Neural crest cell (in vitro differentiated cells): Measurements from ENCODE around the gene WDR33. TPM values are rescaled to one million over a fixed set of nuclear protein-coding genes. Genes with fewer than 3 reads are reported as not detected.

ENCODE experiments used
- DNase-seq: peaks from one replicate; pipeline ENCODE4 v3.0.0; 2021; ENCODE audit warnings: low read depth, mixed read lengths, low spot score
- H3K27ac Mint-ChIP-seq: one replicate; pipeline ENCODE4 v1.8.0; 2021; ENCODE audit warnings: mild to moderate bottlenecking, mixed read lengths; ENCODE audit not compliant: unreplicated experiment
- H3K27me3 Mint-ChIP-seq: 2 replicates; pipeline ENCODE4 v1.8.0; 2021; ENCODE audit warnings: low read depth, mild to moderate bottlenecking, mixed read lengths
- H3K36me3 Mint-ChIP-seq: 2 replicates; pipeline ENCODE4 v1.8.0; 2021; ENCODE audit warnings: low read depth, mild to moderate bottlenecking, mixed read lengths
- H3K4me1 Mint-ChIP-seq: 2 replicates; pipeline ENCODE4 v1.8.0; 2021; ENCODE audit warnings: mixed read lengths
- H3K4me3 Mint-ChIP-seq: one replicate; pipeline ENCODE4 v1.8.0; 2021; ENCODE audit warnings: mild to moderate bottlenecking, mixed read lengths
- H3K9me3 Mint-ChIP-seq: 2 replicates; pipeline ENCODE4 v1.8.0; 2021; ENCODE audit warnings: mixed read lengths
- long read RNA-seq: library from polyadenylated mRNA; unstranded; transcript quantifications from one replicate; pipeline ENCODE4 v2.0.0, GENCODE V29; 2020
- total RNA-seq: library from RNA; stranded (reverse); gene quantifications from 2 replicates; pipeline ENCODE4 v1.2.1, GENCODE V29; 2021
- TF ChIP-seq, protein P1 (sequence below): fragments of 200-600 bp; sonication (generic); conservative IDR thresholded peaks from 2 replicates; pipeline ENCODE4 v1.5.0; 2021; ENCODE audit warnings: antibody characterized with exemption, mild to moderate bottlenecking

The WDR33 gene
- 72.4 and 80.5 TPM in 2 replicates for total RNA-seq
- long read RNA-seq, full-length matches to known transcripts: 39 of 222 reads
- long read RNA-seq, partial matches to known transcripts: 156 of 222 reads
- long read RNA-seq, other reads (novel, unspliced or antisense): 27 of 222 reads

GRCh38 chr2:127810619-127811396 lies at the start of gene WDR33:
WDR33 (minus strand) TSS chr2:127811171; CDS start chr2:127770981, 40,190 bp downstream.
- Mint-ChIP-seq H3K36me3 (peaks cover 9% of the 10 kb centered on the region), H3K4me3 (peak within 1 kb of the TSS; percentile 97), H3K4me1 (peaks cover 40% of the 10 kb centered on the region), H3K9me3 (no peaks in the 10 kb centered on the region), H3K27me3 (peaks cover 4% of the 10 kb centered on the region), H3K27ac (peak within 1 kb of the TSS; percentile 99)
- DNase-seq: peak; percentile 86
- TF ChIP-seq, protein P1, sequence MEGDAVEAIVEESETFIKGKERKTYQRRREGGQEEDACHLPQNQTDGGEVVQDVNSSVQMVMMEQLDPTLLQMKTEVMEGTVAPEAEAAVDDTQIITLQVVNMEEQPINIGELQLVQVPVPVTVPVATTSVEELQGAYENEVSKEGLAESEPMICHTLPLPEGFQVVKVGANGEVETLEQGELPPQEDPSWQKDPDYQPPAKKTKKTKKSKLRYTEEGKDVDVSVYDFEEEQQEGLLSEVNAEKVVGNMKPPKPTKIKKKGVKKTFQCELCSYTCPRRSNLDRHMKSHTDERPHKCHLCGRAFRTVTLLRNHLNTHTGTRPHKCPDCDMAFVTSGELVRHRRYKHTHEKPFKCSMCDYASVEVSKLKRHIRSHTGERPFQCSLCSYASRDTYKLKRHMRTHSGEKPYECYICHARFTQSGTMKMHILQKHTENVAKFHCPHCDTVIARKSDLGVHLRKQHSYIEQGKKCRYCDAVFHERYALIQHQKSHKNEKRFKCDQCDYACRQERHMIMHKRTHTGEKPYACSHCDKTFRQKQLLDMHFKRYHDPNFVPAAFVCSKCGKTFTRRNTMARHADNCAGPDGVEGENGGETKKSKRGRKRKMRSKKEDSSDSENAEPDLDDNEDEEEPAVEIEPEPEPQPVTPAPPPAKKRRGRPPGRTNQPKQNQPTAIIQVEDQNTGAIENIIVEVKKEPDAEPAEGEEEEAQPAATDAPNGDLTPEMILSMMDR: no peak

GRCh38 chr2:127860130-127860529 lies 49.2 kb upstream of the WDR33 start:
- TF ChIP-seq, protein P1: no peak
- Mint-ChIP-seq H3K27me3 (no peaks in the 10 kb centered on the region), H3K4me3 (peak overlapping the region; percentile 86), H3K36me3 (peaks cover 14% of the 10 kb centered on the region), H3K27ac (no peak overlapping the region), H3K9me3 (no peaks in the 10 kb centered on the region), H3K4me1 (peaks cover 39% of the 10 kb centered on the region)
- no peak for DNase-seq

DNA sequence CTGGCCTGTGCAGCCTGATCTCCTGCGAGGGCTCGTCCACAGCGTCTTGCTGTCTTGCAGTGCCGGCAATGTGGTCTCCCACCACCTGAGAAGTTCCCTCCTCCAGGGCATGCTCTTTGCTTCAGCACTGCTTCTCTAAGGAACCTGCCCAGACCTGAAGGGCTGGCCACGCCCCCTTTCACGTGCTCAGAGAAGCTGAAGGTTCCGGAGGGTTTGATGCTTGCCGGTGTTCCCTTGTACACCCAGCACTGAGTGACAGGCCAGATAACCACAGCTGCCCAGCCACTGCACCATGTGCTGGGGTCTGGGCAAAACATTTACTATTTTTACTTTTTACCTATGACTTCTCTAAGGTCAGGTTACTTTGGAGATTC lies 48.7 kb upstream of the WDR33 start:
- Mint-ChIP-seq H3K4me3 (peak overlapping the region; percentile 86), H3K4me1 (peaks cover 42% of the 10 kb centered on the region), H3K9me3 (no peaks in the 10 kb centered on the region), H3K36me3 (peaks cover 10% of the 10 kb centered on the region), H3K27me3 (no peaks in the 10 kb centered on the region), H3K27ac (no peak overlapping the region)
- DNase-seq: no peak
- TF ChIP-seq, protein P1: no peak

DNA sequence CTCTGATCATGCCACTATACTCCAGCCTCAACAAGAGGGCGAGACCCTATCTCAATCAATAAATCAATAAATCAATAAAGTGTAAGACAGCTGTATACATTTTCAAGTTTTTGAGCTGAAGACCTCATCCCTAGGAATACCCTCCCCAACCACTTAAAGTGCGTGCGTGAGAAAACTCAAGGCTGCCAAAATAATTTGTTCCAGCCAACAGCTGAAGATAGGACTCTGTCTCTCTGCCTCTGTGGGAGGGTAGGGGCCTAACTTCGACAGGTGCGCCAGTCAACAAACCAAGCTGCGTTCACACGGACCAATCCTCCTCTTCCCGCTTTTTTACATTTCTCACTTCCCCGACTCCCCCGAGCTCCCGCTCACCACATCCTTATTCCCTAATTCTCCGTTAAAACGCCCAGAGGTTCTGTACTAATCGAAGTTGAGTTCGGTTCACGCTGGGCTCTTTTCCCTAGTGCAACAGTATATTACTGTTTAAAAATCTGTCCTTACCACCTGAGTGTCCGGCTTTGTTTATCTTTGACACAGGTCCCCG lies 46.4 kb upstream of the WDR33 start:
- H3K27me3 Mint-ChIP-seq: no peaks in the 10 kb centered on the region

GRCh38 chr2:127853671-127854070 lies 42.7 kb upstream of the WDR33 start:
- no peaks in the 10 kb centered on the region for H3K9me3 Mint-ChIP-seq
- DNase-seq: no peak

More for the DNA sequence above, 46.4 kb upstream of the WDR33 start:
- TF ChIP-seq, protein P1: no peak
- H3K4me3 Mint-ChIP-seq: peak overlapping the region; percentile 89
- peak overlapping the region; percentile 39 for H3K27ac Mint-ChIP-seq
- H3K36me3 Mint-ChIP-seq: no peaks in the 10 kb centered on the region
- H3K9me3 Mint-ChIP-seq: no peaks in the 10 kb centered on the region
- no peak for DNase-seq
- H3K4me1 Mint-ChIP-seq: peaks cover 51% of the 10 kb centered on the region

More at GRCh38 chr2:127853671-127854070, 42.7 kb upstream of the WDR33 start:
- H3K27me3 Mint-ChIP-seq: no peaks in the 10 kb centered on the region
- H3K4me1 Mint-ChIP-seq: peaks cover 32% of the 10 kb centered on the region
- H3K36me3 Mint-ChIP-seq: peaks cover 11% of the 10 kb centered on the region
- H3K4me3 Mint-ChIP-seq: peak overlapping the region; percentile 4
- H3K27ac Mint-ChIP-seq: no peak overlapping the region
- TF ChIP-seq, protein P1: no peak
